HG03354 (cell line): ENCODE results near the gene PANK4.

ENCODE experiments used
- ATAC-seq: cut with Tn5 transposase; IDR thresholded peaks from one replicate; pipeline ENCODE4 v1.9.1; 2021; ENCODE audit warnings: mild to moderate bottlenecking; ENCODE audit not compliant: unreplicated experiment, poor library complexity, severe bottlenecking

PANK4 gene

DNA sequence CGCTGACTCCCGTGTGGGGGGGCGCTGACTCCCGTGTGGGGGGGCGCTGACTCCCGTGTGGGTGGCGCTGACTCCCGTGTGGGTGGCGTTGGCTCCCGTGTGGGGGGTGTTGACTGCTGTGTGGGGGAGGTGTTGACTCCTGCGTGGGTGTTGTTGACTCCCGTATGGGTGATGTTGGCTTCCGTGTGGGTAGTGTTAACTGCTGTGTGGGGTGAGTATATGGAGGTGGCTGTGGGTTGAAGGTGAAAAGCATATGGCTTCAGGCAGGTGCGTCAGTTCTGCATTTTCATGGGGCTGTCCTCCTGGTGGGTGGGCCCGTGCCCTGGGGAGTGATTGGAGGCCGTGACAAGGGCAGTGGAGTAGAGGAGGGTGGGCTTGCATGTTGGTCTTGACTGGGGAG, 42.4 kb downstream of the PANK4 start:
- ATAC-seq: no peak

- ATAC-seq: no peak
Observed at GRCh38 chr1:2483026-2483425, 43.4 kb downstream of the PANK4 start.

- ATAC-seq: no peak
Observed at GRCh38 chr1:2482588-2482987, 43.8 kb downstream of the PANK4 start.

- no peak for ATAC-seq
Observed at GRCh38 chr1:2481885-2482284, 44.5 kb downstream of the PANK4 start.

DNA sequence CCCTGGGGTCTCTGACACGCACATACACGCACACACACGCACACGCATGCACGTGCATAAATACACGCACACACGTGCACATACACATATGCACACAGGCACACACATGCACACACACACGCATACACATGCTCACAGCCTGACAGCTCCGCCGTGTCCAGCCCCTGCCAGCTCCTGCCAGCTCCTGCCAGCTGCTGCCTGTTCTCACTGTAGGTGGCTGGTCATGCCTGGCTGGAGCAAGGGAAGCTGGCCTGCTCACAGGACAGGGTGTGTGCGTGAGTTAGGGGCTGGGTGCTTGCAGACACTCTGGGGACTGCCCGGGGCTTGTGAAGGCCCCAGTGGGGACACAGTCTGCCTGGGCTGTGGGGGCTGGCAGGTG, 45.4 kb downstream of the PANK4 start:
- no peak for ATAC-seq

GRCh38 chr1:2480236-2480985, 46.0 kb downstream of the PANK4 start:
- no peak for ATAC-seq

DNA sequence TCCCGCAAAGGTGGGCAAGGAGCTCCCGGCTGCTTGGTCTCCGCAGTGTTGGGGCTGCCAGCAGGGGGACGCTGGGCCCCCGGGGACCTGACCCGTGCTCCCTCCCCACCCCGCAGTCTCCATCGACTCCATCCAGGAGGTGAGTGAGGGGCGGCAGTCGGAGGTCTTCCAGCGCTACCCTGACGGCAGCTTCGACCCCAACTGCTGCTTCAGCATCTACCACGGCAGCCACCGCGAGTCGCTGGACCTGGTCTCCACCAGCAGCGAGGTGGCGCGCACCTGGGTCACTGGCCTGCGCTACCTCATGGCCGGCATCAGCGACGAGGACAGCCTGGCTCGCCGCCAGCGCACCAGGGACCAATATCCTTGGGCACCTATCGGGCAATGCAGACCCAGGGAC, 46.8 kb downstream of the PANK4 start:
- ATAC-seq: no peak

GRCh38 chr1:2479186-2479585, 47.2 kb downstream of the PANK4 start:
- no peak for ATAC-seq

- no peak for ATAC-seq
Observed at GRCh38 chr1:2477791-2478499, 48.5 kb downstream of the PANK4 start.

- no peak for ATAC-seq
Observed at GRCh38 chr1:2477309-2477708, 49.1 kb downstream of the PANK4 start.

DNA sequence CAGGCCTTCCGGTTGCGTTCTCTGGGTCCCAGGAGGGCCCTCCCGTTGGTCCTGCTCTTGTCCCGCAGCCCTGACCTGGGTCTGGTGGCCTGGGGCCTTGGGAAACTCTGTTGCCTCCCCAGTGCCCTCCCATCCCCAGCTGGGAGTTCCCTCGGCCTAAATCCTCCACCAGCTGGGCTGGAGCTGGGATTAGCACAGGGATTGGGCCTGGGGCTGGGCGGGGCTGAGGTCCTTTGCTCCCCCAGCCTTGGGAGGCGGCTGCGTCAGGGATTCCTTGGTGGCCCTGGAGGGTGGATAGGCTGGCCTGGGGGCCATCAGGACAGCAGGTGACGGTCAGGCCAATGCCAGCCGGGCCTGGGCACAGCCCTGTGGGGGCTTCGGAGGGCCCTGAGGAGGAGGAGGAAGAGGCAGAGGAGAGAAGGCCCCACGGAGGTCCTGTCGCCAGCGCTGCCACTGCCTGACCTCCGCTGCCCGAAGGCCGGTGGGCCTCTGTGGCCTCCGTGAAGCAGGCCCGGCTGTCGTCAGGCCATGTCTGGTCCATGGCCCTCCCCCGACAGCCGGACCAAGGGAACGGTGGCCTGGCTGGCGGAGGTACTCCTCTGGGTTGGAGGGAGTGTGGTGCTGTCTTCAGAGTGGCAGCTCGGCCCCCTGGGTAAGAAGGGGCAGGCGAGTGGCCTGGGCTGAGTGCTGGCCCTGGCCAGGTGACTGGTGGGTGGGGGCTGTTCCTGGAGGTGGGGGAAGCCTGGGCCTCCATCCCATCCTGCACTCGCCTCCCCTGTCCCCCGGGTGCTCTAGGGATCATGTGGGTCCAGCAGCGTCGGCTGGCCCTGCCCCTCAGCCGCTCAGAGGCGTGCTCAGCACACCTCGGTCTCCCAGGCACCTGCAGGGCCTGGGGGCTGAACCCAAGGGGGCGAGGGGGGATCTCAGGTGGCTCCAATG, 50.1 kb downstream of the PANK4 start, which contains the start of gene PLCH2:
PLCH2 (plus strand) TSS at position 229 of the 939 bp plus-strand sequence; CDS start at position 529, 300 bp downstream.
- ATAC-seq: no peak

- ATAC-seq: no peak
Observed at GRCh38 chr1:2475571-2475970, 50.8 kb downstream of the PANK4 start.

DNA sequence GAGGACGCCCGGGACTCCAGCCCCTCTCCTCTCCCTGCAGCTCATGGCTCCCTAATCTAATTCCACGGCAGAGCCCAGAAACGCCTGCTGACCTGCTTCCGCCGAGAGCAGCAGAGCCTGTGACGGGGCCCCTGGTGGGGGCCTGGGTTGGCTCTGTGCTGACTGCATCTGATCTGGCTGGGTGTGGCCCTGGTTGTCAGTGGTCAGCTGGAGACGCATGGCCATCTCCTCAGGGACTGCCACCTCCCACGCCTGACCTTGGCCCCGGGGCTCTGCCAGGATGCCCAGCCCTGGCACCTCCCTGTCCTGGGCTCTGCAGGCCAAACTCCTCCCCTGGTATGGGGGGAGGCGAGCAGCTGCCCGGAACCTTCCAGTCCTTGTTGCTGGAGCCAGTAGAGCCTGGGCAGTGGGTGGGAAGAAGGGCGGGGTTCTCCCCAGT, 51.4 kb downstream of the PANK4 start:
- ATAC-seq: no peak

GRCh38 chr1:2474104-2474844, 52.1 kb downstream of the PANK4 start:
- no peak for ATAC-seq

- ATAC-seq: no peak
Observed at GRCh38 chr1:2473198-2473597, 53.2 kb downstream of the PANK4 start.

- ATAC-seq: no peak
Observed at GRCh38 chr1:2472561-2473177, 53.7 kb downstream of the PANK4 start.

DNA sequence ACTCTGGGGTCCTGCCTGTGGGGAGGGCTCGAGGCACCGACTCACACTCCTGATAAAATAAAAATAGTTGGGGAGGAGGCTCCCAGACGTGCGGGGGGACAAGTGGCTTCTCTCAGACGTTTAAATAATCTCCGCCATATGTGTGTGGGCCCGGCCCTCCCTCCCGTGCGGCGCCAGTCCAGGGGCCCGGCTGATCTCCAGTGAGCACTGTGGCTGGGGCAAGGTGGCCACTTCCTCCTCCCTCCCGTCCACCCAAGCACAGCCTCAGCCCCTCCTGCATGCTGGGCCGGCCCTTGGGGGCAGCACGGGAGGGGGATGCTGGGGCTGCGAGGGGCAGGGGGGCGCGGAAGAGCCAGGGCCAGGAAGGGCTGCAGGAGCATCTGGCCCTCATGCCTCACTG, 54.3 kb downstream of the PANK4 start:
- ATAC-seq: no peak

- ATAC-seq: no peak
Observed at GRCh38 chr1:2471587-2472001, 54.8 kb downstream of the PANK4 start.

GRCh38 chr1:2471159-2471471, 55.3 kb downstream of the PANK4 start:
- ATAC-seq: no peak
